Right kidney (tissue), 9 donors: ENCODE results near the gene LYSMD1.
A peak's percentile ranks its signal among the peaks of the same experiment; 100 is the strongest.
"Not testable (repeated sequence)": the region's sequence is repeated elsewhere in the genome, so short reads cannot be mapped to it uniquely, and the experiment has no call there.

Experiments
- DNase-seq: peaks from one replicate; pipeline ENCODE4 v3.0.0-alpha.2; 2016
- long read RNA-seq, 8 donors: transcript quantifications; one replicate each; lab custom pipeline, GENCODE V29; 2026

Gene LYSMD1, protein sequence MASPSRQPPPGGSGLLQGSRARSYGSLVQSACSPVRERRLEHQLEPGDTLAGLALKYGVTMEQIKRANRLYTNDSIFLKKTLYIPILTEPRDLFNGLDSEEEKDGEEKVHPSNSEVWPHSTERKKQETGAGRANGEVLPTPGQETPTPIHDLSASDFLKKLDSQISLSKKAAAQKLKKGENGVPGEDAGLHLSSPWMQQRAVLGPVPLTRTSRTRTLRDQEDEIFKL
- long read RNA-seq, donor 1, partial matches to known transcripts = 10 of 35 reads
- long read RNA-seq, donor 1, other reads (novel, unspliced or antisense) = 23 of 35 reads
- long read RNA-seq, donor 2, partial matches to known transcripts = 0 of 3 reads
- long read RNA-seq, donor 2, other reads (novel, unspliced or antisense) = 0 of 3 reads
- long read RNA-seq, donor 3, partial matches to known transcripts = 0 of 1 reads
- long read RNA-seq, donor 3, other reads (novel, unspliced or antisense) = 0 of 1 reads
- long read RNA-seq, donor 4, partial matches to known transcripts = 0 of 1 reads
- long read RNA-seq, donor 4, other reads (novel, unspliced or antisense) = 0 of 1 reads
- long read RNA-seq, donor 5, transcript LYSMD1-201 (3 exons, 2,479 nt) = major isoform, 5 of 57 reads
- long read RNA-seq, donor 5, partial matches to known transcripts = 22 of 57 reads
- long read RNA-seq, donor 5, other reads (novel, unspliced or antisense) = 29 of 57 reads
- long read RNA-seq, donor 6, partial matches to known transcripts = 0 of 4 reads
- long read RNA-seq, donor 6, other reads (novel, unspliced or antisense) = 0 of 4 reads
- long read RNA-seq, donor 7, partial matches to known transcripts = 19 of 54 reads
- long read RNA-seq, donor 7, other reads (novel, unspliced or antisense) = 33 of 54 reads
- long read RNA-seq, donor 8 = 0 reads

DNA sequence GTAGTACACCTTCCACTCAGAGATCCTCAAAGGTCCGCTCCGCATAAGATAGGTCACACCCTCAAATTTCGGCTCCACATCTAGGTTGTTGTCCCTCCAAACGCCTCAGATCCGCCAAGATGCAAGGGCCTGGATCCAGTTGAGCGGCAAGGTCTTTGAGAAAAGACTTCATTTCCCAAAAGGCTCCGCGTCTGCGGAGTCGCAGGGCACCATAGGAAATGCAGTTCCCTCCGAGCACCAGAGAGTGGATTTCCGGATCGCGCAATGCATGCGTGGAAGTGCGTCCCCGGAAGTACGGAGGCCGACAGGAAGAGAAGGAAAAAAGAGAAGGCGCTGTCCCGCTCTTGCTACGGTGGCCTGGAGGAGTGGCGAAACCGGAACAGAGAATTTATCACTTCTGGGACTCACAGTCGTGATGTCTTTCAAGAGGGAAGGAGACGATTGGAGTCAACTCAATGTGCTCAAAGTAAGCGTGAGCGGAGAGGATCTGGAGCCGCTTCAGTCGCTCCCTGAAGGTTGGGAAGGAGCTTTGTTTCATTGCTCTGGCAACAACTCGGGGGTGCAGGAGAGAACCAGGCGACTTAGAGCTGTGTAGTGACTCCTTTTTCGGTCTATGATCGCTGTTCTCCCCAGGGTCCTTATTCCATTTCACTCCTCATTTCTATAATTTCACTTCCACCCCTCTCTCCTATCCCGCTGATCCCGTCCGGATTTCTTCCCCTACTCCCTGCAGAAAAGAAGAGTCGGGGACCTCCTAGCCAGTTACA lies at the start of gene LYSMD1, which contains the start of gene SCNM1:
LYSMD1 (minus strand) TSS at position 165 of the 767 bp plus-strand sequence. CDS start 644 bp downstream, outside the sequence.
SCNM1 (plus strand) TSS at position 407 of the 767 bp plus-strand sequence; CDS start at position 416, 9 bp downstream.
- peak; percentile 88 for DNase-seq

DNA sequence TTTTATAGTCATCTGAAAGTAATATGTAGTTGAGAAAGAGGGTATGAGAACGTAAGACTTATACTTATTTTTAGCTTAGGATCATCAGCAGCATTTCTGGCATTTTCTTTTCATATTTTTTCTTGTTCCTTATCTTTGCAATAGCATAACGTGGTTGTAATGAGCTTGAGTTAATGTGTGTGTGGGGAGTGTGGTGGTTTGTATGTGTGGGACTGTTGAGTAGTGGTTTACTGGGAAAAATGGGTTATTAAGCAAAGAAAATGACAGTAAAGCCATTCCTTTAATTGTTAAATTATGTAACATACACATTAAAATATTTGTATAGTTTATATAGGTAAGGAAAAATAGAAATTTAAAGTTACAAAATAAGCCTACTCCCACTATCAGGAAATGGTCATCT lies 47.9 kb upstream of the LYSMD1 start:
- DNase-seq = no peak

- DNase-seq = no peak
These were observed 46.4 kb upstream of the LYSMD1 start for GRCh38 chr1:151211972-151212705.

GRCh38 chr1:151210830-151211229 lies 45.1 kb upstream of the LYSMD1 start:
- no peak for DNase-seq

GRCh38 chr1:151205381-151205965 lies 39.8 kb upstream of the LYSMD1 start:
- DNase-seq = not testable (repeated sequence)

DNA sequence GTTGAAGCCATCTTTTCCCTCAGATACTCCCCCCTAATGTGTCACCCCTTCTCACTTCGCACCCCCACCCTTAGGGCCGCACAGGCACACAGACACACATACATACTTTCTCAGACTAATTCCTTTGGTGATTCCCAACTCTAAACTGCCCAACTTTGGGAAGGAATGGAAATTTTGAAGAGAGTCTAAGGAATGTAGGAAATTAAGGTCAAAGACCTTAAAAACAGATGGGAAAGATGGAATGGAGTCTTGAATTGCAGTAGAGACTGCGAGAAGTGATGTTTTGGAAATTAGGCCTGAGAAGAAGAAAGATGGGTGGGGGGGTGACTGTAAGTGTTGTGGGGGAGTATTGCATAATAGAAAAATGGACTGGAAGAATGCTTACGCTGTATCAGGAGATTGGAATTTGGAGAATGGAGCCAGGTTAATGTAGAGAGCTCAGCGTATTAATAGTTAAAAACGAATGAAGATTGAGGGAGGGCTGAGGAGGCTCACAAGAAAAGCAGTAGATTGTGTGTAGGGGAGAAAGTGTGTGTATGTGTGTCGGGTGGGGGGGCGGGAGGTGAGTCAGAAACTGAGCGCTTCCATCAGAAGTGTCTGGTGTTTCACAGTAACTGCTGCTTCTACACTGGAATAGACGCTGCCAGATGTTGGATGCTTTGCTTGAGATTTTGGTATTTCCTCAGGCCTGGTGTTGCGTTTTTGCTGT lies 34.3 kb upstream of the LYSMD1 start:
- DNase-seq = no peak

DNA sequence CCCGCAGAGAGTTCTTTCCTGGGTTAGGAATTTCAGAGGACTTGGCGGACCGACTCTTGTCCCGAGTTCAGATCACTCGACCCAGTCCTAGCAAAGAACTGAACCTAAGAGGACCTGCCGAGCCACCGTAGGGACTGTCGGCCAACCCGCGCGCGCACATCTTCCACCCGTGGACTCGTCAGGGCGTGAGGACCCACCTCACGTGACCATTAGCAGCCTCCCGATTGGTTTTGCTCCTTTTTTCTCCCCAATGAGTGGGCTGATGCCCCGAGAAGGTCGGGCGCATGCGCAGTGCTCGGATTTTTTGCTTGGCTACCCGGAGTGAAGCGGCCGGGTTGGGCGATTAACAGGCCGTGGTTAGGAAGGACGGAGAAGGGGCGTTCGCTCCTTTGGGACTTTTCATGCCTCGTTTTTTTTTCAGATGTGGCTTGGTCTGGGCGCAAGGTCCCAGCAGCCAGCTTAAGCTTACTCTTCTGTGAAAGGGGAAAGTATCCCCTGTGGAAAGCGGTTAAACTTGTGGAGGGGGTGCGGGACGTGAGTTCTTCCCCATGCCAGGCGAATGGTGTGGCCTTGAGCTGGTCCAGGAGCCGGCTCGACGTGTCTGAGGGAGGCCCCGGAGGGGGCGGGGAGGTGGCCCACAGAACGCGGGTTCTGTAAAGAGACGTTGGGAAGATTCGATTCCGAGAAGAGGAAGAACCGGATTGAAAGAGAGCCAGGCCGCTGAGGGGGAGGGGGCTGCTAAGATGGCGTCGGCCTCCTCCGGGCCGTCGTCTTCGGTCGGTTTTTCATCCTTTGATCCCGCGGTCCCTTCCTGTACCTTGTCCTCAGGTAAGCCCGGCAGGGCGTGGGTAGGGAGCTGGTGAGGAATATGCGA lies 32.8 kb upstream of the LYSMD1 start, which contains the start of gene PIP5K1A:
PIP5K1A (plus strand) TSS at position 299 of the 874 bp plus-strand sequence; CDS start at position 744, 445 bp downstream.
- peak; percentile 97 for DNase-seq

GRCh38 chr1:151197863-151198253 lies 32.2 kb upstream of the LYSMD1 start:
- no peak for DNase-seq

DNA sequence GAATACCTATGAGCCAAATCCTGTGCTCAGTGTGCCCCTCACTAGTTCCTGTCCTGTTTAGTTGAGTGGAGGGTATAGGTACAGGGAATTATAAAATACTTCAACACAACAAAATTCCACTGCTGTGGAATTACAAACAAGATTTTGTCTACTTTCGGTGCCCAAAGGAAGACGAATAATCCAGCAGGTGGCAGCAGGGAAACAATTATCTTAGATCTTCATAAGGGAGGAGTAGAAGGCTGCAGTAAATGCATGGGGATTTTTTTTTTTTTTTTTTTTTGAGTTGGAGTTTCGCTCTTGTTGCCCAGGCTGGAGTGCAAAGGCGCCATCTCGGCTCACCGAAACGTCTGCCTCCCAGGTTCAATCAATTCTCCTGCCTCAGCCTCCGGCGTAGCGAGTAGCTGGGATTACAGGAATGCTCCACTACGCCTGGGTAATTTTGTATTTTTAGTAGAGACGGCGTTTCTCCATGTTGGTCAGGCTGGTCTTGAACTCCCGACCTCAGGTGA lies 30.6 kb upstream of the LYSMD1 start:
- peak; percentile 48 for DNase-seq

DNA sequence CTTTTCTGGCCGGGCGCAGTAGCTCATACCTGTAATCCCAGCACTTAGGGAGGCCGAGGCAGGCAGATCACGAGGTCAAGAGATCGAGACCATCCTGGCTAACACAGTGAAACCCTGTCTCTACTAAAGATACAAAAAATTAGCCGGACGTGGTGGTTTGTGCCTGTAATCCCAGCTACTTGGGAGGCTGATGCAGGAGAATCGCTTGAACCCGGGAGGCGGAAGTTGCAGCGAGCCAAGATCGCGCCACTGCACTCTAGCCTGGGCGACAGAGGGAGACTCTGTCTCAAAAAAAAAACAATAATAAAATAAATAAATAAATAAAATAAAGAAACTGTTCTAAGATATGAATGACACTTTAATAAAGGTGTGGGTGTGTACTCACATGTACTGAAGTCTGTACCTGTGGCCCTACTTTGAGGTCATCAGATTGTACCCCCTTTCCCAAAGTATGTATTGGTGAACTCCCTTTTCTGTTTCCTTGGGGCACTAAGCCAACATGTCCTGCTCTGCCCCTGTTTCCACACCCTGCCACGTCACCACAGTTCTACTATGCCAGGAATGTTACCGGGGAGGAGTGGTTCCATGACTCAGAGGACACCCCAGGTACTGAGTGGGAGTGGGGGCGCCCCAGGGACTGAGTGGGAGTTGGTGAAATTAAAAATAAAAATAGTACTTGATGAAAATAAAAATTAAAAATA lies 29.3 kb upstream of the LYSMD1 start:
- DNase-seq = not testable (repeated sequence)

DNA sequence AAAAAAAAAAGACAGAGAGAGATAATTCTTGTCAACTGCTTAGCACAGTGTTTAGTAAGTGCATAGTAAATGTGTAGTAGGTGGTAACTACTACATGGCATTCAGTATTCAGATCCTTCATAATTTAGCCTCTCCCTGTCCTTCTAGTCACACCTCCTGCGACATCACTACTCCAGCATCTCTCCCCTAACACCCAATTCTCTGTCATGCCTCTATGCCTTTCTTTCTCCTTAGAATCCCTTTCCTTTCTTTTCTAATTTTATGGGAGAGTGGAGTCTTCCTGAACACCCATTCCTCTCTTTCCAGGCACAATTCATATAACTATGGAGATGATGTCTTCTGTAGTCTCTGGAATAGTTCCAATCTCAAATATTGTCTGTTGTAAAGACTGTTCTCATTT lies 28.2 kb upstream of the LYSMD1 start:
- DNase-seq = no peak

GRCh38 chr1:151193304-151193703 lies 27.6 kb upstream of the LYSMD1 start:
- DNase-seq = no peak

- no peak for DNase-seq
These were observed 26.3 kb upstream of the LYSMD1 start for GRCh38 chr1:151192047-151192446.

GRCh38 chr1:151189637-151190445 lies 24.1 kb upstream of the LYSMD1 start, which contains the start of gene VPS72:
TSS of gene VPS72 (minus strand) at chr1:151190197. CDS start at chr1:151190121, 76 bp downstream.
- DNase-seq = peak; percentile 90

GRCh38 chr1:151188667-151189066 lies 23.0 kb upstream of the LYSMD1 start:
- not testable (repeated sequence) for DNase-seq

- DNase-seq = no peak
These were observed 21.5 kb upstream of the LYSMD1 start for GRCh38 chr1:151187205-151187604.

GRCh38 chr1:151184211-151184610 lies 18.5 kb upstream of the LYSMD1 start:
- DNase-seq = no peak
